Activated CD8-positive, alpha-beta memory T cell treated with anti-CD3 and anti-CD28 coated beads, Interleukin-2, amount 50 U/mL, for 4 hours (primary cell): Measurements from ENCODE around the gene KRT86.
"Not testable (repeated sequence)": the region's sequence is repeated elsewhere in the genome, so short reads cannot be mapped to it uniquely, and the experiment has no call there.

Experiments used
- DNase-seq: peaks from one replicate; pipeline ENCODE4 v3.0.0-alpha.2; 2020

The KRT86 gene

DNA sequence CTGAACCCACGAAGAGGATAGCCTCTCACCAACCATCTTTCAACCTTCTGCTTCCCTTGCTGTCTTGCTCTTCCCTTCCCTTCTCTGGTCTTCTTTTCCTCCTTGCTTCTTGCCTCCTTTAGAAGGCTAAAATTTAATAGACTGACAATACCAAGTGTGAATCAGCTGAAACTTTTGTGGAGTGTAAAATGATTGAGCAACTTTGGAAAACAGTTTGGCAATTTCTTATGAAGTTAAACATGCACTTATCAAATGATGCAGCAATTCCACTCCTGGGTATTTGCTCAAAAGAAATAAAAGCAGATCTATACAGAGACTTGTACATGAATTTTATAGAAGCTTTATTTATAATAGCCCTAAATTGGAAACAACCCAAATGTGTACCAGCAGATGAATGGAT, 3.3 kb upstream of the KRT86 start:
- DNase-seq, result no peak

DNA sequence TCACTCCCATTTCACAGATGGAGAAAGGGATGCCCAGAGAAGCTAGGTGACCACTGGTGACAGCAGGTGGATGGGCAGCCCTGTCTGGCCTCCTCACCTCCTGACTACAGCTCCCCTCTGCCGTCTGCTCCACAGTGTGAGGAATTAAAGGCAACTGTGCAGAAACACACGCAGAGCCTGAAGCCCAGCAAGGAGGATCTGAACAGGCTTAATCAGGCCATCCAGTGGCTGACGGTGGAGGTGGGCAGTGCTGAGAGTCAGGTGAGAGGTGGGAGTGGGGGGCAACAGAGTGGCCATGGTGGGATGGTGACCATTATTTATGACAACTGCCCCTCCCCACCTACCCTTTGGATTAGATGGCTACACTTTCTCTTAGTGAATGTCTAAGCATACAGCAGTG, 1.2 kb downstream of the KRT86 start:
- no peak for DNase-seq

DNA sequence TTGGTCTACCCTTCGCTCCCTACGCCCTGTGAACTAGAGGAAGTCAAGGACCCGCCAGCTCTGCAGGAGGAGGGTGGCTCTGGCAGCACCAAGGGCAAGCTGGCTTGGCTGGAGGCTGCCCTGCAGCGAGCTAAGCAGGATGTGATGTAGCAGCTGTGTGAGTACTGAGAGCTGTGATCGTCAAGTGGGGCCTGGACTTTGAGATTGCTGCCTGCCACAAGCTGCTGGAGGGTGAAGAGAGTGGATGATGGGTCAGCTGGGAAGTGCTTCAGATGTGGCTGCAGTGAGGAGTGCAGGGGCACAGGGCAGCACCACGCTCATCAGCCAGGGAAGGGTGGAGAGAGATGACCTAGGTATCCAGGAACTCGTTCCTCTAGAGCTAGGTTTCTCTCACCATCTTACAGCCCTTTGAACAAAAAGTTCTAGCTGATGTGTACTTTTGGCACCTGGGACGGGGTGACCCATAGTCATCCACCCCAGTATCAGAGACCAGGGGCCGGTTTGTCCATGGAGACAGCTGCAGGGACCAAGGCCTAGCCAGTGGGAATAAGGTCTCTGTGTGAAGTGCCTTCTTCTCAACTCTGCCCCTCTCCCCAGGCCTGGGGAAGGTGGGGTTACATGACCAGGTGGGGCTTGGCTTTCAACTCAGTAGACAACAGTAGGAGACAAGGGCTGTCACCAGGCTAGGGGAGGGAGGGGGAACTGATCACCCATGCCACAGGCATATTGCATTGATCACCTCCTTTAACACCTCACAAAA, 3.2 kb downstream of the KRT86 start:
- no peak for DNase-seq

DNA sequence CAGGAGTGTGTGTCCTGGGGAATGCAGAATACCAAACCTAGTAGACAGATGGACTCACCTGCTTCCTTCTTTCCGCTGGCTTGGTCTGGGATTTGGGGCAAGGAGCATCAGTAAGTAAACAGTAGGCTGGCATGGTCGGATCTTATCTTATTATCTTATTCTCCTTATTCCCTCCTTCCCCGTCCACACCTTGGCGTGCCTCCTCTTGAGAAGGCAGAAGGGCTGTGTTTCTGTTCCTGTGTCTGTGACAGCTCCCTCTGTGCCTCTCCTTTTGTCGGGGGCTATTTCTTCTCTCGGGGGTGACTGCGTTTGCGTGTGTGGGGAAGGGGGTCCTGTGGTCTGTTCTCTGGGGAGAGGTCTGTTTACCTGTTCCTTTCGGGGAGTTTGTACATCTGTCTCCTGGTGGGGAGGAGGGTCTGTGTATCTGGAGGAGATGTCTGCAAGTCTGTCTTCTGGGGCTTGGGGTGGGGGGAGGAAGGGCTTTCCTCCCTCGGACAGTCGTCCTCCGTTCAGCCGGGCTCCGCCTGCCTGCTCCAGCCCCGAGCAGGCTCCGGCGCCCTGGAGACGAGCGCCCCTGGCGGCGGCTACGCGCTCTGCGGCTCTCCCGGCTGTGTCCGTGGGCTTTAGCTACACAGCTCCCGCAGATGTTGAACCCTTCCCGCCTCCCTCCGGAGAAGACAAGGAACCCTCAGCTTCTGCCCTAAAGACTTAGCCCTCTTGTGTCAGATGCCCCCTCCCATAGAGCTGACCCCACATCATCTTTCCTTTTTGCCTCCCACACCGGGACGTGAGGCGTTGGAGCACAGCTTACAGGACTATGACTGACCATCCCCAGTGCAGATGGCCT, 4.4 kb downstream of the KRT86 start:
- peak; percentile 75 for DNase-seq

DNA sequence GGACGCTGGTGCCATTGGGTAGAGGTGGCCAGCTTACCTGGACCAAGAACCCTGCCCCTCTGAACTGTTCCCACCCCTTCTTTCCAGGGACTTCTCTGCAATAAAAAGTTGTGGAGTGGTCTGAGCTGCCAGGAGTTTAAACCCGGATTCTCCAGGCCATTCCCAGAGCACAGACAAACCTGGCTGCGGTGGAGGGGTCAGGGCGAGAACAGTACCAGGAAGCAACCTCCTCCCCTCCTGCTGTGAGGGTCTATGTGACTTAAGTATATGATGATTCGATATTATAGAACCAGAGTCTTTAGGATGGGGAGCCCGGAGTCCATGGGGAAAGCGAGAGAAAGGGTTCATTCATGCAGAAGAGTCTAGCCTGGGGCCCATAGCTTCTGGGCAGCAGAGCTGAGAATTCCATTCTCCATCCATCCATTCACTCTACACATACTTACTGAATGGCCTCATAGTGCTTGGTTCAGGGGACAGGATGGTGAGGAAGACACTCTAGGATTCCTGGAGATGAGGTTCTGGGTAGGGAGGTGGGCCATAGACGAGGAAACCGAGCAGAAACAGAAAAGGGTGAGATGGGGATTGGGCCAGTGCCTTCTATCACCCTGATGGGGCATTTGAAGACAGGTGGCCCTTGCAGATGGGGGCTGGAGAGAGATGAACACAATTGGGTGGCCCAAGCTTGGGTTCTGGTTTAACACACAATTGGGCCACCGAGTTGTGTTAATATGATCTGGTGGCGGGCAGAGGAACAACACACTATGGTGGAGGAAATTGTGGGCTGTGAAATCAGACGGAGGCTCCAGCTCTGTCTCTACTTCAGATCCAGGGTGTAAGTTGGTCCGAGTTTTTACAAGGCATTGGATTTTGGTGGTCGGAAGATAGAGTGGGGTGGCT, 5.2 kb downstream of the KRT86 start:
- no peak for DNase-seq

DNA sequence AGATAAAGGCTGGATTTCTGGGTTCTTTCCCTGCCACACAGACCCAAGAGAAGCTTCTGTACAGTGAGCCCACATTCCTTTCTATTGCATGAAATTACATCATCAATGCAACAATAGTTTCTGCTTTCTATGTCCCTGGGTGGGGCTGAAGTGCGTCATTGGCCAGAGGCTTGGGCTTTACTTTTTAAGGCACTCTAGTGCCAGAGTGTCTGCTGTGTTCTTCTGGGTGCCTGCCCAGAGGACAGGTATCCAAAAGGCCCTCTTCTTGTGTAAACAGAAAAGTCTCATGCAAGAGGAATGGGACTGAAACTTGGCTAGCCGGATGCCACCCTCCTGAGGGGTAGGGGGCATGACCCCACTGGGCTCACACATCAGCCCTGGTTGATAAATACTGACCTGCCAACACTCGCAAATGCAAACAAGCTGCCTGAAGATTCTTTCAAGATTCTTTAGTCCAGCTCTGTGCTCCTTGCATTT, 5.9 kb downstream of the KRT86 start:
- no peak for DNase-seq

DNA sequence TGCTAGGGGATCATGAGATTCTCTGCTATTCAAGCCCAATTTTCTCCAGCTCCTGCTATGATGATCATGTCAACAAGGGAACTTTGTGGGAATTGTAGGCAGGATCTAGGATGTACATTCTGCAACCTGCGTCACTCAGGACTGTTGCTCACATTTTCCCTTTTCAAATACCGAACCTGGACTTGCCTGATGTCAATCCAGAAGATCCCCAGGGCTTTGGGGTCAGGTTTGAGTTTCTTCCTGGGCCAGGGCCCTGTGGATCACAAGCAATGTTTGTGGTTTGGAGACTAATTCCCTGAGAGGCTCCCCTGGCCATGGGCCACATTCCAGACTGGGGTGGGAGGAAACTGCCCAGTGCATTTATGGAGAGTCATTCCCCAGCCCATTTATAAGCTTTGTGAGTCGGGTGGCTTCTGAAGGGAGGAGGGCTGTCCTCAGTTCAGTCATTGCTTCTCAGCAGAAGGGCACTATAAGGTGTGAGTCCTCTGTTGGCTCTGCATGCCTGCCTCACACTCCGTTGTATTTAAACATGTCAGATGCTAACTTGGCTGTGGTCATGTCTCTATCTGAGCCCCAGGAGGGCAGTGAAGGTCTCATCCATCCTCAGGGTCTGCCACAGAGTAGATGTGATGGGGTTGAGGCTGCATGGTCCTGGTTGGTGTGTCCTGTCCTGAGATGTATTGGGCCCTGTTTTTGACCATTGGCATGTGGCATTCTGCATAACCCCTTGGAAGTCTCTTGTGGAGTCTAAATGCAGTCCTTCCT, 6.5 kb downstream of the KRT86 start:
- no peak for DNase-seq

DNA sequence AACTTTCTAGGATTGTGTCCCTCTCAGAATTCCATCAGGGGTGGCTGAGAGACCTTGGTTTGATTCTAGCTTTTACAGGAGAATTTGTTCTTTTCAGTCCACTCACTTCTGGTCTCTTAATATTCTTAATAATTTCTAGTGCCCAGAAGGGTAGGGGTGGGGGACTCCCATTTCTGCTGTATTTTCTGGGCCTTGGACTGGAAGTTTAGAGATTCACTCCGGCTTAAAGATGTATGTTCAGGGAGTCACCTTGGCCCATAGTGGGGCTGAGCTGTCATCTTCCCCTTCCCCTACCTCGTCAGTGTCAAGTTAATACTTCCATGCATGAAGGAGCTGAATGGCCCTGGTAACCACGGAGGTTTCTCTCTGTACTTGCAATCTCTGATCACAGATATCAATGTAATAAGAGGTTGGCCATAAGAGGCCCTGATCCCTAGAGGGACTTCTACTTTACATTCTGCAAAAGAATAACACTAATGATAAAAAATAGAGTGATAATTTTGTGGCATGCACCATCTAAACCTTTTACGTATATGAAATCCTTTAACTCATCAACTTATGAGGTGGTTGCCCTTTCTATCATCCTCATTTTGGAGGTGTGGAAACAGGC, 10.2 kb downstream of the KRT86 start:
- DNase-seq, result no peak

DNA sequence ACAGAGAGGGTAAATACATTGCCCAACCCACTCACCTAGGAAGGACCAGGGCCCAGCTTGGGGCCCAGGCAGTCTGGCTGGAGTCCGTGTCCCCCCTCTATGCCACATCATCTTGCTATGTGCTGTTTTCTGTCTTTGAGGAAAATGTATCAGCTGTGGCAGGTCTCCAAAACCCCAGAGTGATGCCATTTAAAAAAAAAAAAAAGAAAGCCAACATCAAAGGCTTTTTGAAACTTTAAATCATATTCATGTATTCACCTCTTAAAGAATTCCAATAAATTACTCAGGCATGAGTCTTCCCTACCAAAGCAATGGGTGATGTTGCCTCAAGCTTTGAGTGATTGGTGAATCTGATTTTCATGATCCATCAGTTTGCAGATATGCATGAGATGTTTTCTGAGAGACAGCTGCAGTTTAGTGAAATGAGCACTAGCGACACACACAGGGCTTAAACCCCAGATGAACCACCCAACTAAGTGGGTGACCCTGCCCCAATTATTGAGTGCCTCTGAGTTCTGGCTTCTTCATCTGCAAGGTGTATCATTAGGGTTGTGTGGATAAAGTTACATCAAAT, 10.8 kb downstream of the KRT86 start:
- DNase-seq, result no peak

DNA sequence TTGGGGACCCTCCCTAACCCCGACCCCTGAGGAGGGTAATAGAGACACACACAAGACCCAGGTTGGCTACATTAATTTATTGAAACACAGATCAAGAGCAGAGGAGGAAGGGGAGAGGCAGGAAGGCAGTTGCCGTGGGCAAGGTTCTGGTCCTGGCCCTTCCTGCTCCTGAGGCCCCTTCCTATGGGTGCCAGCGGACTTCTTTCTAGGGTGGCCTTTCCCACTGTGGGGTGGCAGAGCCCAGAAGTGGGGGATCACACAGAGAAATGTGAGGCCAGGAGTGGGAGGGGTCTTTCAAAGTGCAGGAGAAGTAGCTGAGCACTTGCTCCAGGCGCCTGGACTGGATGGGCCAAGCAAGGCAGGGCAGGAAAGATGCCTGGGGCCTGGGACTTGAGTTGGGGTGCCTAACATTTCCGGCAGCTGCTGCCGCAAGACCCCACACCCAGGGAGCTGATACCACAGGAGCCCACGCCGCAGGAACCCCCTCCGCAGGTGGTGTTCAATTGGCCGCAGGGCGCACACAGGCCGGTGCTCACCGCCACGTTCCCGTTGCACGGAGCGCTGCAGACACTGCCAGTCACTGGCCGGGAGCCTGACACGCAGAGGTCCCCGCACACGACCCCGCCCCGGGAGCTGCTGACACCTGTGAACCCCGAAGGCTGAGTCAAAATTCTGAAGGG, 11.5 kb downstream of the KRT86 start:
- no peak for DNase-seq

DNA sequence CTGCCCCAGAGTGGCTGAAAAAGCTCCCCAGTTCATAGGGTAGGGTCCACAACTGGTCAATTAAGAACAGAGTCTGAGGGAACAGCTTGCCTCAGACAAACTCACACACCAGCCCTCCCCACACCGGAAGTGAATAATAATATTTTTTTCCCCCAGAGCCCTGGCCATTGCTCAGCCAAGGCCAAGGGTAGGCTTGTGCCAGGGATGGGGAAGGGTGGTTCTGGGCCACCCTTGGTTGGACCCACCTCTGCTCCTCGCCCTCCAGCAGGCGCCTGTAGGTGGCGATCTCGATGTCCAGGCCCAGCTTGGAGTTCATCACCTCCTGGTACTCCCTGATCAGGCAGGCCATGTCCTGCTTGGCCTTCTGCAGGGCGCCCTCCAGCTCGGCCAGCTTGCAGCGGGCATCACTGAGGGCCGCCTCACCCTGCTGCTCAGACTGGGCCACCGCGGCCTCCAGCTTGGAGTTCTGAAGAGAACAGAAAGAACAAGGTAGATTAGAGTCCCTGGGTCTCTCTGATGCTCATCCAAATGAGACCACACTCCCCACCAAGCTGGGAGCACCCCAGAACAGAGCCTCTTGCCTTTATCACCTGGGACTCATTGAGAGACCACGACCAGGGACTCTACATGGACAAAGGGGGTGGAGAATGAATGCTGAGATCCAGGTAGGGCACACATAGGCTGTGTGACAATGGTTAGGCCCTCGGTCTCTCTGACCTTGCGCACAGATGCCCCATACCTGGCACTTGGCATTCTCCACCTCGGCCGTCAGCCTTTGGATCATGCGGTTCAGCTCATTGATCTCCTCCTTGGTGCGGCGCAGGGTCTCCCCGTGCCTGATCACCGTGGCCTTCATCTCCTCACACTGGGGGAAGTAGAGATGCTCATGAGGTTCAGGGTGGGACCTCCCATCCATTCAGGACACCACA, 12.7 kb downstream of the KRT86 start:
- not testable (repeated sequence) for DNase-seq

DNA sequence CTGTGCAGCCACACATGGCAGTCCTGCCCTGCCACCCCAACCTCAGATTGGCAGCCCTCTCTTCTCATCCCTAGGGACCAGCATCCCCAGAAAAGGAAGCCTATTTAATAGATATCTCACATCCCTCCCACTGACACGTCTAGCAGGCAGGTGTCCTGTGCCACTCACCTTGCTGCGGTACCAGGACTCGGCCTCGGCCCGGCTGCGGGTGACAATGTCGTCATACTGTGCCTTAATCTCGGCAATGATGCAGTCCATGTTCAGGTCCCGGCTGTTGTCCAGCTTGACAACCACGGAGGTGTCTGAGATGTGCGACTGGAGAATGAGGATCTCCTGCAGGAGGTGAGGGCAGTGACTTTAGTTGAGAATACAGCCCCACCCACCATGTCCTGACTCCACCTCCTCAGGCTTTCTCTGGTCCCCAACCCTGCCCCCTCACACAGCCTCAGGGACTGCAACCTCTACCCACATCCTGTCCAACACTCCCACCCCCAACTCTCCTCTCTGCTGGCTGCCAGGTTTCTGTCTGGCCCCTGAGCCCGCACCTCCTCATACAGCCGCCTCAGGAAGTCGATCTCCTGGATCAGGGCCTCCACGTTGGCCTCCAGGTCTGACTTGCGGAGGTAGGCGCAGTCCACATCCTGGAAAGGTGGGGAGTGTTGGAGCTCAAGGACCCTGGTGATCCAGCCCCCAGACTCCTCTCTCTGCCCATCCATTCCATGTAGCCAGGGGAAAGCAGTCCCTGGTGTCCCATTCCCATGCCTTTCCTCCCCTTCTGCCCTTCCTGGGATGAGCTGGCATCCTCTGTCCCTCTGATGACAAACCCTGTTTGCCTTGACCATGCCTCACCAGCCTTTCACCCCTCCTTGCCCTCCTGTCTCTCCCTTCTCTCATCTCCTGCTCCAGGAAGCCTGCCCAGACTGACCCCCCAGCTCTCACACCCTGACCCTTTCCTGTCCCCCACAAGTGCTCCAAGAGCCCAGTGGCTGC, 13.7 kb downstream of the KRT86 start:
- DNase-seq, result not testable (repeated sequence)

DNA sequence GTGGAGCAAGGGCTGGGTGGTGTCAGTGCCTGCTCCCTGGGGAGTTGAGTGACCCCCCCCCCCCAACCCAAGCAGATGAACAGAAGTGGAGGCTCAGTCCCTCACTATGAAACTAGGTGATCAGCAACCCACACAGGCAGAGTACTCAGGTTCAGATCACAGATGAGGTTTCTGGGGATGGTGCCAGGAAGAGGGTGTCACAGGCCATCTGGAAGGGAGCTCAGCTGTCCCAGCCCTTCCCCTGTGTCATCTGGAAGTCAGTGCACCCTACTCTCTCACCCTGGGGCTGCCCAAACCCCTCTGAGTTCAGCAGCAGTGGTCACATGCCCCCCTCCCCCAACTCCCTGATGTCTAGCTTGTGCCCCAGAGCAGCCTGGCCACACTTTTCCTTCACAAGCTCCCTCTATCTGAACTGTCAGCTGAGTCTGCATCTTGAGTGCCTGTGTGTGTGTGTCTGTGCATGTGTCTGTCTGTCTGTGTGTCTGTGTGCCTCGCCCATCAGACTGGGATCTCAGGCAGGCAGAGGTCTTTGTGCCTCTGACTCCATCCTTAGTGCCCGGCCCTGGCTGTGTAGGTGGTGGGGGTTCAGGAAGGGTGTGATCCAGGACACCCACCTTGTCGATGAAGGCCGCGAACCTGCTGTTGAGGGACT, 16.2 kb downstream of the KRT86 start:
- not testable (repeated sequence) for DNase-seq

DNA sequence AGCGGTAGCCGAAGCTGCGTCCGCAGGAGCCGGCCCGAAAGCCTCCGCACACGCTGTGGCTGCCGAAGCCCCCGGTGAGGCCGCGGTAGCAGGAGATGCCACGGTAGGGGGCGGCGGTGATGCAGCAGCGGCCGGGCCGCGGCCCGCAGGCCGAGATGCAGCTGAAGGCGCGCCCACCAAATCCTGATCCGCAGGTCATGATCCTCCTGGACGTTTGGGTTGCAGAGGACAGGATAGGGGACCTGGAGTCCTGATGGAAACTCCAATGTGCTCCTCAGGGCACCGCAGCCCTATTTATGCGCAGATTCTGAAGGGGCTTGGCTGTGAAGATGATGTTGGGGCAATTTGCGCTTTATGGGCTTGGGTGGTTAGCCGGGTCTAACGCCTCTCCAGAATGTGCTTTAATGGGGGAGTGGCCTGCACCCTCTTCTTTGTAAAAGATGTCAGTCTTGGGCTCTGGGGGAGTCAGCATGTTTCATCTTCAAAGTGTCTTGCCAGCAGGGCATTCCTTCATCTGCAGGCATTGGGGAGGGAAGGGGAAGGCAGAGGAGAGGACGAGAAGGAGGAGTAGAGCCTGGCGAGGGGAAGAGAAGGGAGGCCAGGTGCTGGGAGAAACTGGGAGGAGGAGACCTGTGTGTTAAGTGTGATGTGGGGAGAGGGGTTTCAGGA, 17.0 kb downstream of the KRT86 start, which contains the start of gene KRT81:
Gene KRT81 (minus strand): TSS at position 268 of the 669 bp plus-strand sequence. CDS start 69 bp downstream, at position 199.
- DNase-seq, result no peak

DNA sequence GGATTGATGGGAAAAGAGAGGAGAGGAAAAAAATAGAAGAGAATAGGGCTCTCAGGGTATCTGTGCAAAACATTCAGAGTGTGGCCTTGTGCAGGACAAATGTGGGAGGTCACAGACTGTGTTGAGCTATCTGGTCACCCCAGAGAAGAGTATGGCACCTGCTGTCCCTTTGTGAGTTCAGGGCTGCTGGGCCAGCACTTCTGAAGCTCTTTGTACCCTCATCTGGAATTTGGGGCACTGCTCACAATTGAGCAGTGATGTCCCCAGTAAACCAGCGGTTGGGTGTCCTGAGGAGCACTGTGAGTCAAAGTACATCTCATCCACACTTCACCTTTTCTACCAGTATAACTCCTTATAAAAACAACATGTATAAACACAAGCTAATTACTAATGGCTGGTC, 19.5 kb downstream of the KRT86 start:
- no peak for DNase-seq

DNA sequence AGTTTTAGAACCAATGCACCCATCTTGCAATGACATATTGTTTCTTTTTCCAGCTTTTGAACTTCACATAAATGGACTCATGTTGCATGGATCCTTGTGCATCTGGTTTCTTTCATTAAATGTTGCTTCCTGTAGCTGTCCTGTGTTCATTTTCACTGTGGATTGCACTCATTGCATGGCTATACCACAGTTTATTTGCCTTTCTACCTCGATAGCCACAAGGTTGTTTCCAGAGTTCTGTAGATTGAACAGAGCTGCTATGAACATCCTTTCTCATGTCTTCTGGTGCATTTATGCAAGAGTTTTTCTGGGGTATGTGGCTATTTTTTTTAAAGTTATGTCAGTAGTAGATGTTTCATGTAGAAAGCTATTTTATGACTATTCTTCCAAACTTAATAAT, 20.4 kb downstream of the KRT86 start:
- no peak for DNase-seq

DNA sequence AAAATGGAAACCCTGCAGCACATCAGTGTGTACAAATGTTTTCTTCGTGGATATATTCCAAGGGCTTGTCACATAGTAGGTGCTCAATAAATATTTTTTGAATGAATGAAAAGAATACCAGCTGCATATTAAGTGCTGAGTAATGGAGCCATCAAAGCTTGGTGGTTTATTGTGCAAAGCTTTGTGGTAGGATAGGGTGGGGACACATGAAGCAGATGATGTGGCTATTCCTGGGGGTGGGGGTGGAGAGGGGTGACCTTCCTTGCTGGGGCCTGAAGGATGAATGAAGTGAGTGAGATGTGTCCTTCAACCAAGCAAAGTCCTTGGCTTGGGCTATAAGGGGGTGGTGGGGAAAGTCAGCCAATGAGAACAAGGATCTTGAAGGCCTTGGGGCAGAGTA, 21.2 kb downstream of the KRT86 start:
- no peak for DNase-seq
